ENCODE results near the gene COL8A2.

COL8A2 gene

GRCh38 chr1:36092166-36092797, 32.7 kb downstream of the COL8A2 start:
- Histone ChIP-seq H3K79me2 (ENCODE audit: insufficient read depth, low read length) (peaks cover 14% of the 10 kb centered on the region), H2AFZ (ENCODE audit: low read depth, low read length, severe bottlenecking) (no peak overlapping the region), H3K9me3 (ENCODE audit: insufficient read depth, low read length) (no peaks in the 10 kb centered on the region), H3K27me3 (ENCODE audit: low read length) (no peaks in the 10 kb centered on the region), H4K20me1 (ENCODE audit: low read depth, low read length) (no peaks in the 10 kb centered on the region), H3K9ac (ENCODE audit: low read length) (no peak overlapping the region), H3F3A (ENCODE audit: insufficient read depth) (no peaks in the 10 kb centered on the region), H3K9me2 (replicated peaks; ENCODE audit: insufficient read depth, low read length) (no peaks in the 10 kb centered on the region), H3K36me3 (ENCODE audit: low read length) (no peaks in the 10 kb centered on the region), H3K4me3 (ENCODE audit: insufficient read depth, low read length, poor library complexity, severe bottlenecking) (no peak overlapping the region), H3K4me2 (ENCODE audit: low read depth, low read length, poor library complexity, severe bottlenecking) (no peak overlapping the region), H3K27ac (ENCODE audit: low read depth, low read length) (no peak overlapping the region)
- TF ChIP-seq EZH2phosphoT487 (conservative IDR thresholded peaks at IDR 0.05; ENCODE audit: low read length): no peak
- TF ChIP-seq, protein P1, sequence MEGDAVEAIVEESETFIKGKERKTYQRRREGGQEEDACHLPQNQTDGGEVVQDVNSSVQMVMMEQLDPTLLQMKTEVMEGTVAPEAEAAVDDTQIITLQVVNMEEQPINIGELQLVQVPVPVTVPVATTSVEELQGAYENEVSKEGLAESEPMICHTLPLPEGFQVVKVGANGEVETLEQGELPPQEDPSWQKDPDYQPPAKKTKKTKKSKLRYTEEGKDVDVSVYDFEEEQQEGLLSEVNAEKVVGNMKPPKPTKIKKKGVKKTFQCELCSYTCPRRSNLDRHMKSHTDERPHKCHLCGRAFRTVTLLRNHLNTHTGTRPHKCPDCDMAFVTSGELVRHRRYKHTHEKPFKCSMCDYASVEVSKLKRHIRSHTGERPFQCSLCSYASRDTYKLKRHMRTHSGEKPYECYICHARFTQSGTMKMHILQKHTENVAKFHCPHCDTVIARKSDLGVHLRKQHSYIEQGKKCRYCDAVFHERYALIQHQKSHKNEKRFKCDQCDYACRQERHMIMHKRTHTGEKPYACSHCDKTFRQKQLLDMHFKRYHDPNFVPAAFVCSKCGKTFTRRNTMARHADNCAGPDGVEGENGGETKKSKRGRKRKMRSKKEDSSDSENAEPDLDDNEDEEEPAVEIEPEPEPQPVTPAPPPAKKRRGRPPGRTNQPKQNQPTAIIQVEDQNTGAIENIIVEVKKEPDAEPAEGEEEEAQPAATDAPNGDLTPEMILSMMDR (IDR thresholded peaks at IDR 0.05; ENCODE audit: insufficient read depth, low read length, poor library complexity, severe bottlenecking): no peak

GRCh38 chr1:36091698-36092097, 33.3 kb downstream of the COL8A2 start:
- Histone ChIP-seq H3K9me3 (ENCODE audit: insufficient read depth, low read length) (no peaks in the 10 kb centered on the region), H3K9me2 (replicated peaks; ENCODE audit: insufficient read depth, low read length) (no peaks in the 10 kb centered on the region), H4K20me1 (ENCODE audit: low read depth, low read length) (no peaks in the 10 kb centered on the region), H3K79me2 (ENCODE audit: insufficient read depth, low read length) (peaks cover 14% of the 10 kb centered on the region), H3K4me2 (ENCODE audit: low read depth, low read length, poor library complexity, severe bottlenecking) (no peak overlapping the region), H3F3A (ENCODE audit: insufficient read depth) (no peaks in the 10 kb centered on the region), H3K27ac (ENCODE audit: low read depth, low read length) (no peak overlapping the region), H2AFZ (ENCODE audit: low read depth, low read length, severe bottlenecking) (no peak overlapping the region), H3K9ac (ENCODE audit: low read length) (no peak overlapping the region), H3K4me3 (ENCODE audit: insufficient read depth, low read length, poor library complexity, severe bottlenecking) (no peak overlapping the region), H3K27me3 (ENCODE audit: low read length) (no peaks in the 10 kb centered on the region), H3K36me3 (ENCODE audit: low read length) (no peaks in the 10 kb centered on the region)
- TF ChIP-seq, protein P1 (IDR thresholded peaks at IDR 0.05; ENCODE audit: insufficient read depth, low read length, poor library complexity, severe bottlenecking): no peak
- no peak for TF ChIP-seq EZH2phosphoT487 (conservative IDR thresholded peaks at IDR 0.05; ENCODE audit: low read length)

- Histone ChIP-seq H3K36me3 (ENCODE audit: low read length) (no peaks in the 10 kb centered on the region), H4K20me1 (ENCODE audit: low read depth, low read length) (no peaks in the 10 kb centered on the region), H3K27ac (ENCODE audit: low read depth, low read length) (no peak overlapping the region), H3K9ac (ENCODE audit: low read length) (no peak overlapping the region), H3K4me3 (ENCODE audit: insufficient read depth, low read length, poor library complexity, severe bottlenecking) (no peak overlapping the region), H3K9me3 (ENCODE audit: insufficient read depth, low read length) (no peaks in the 10 kb centered on the region), H3K4me2 (ENCODE audit: low read depth, low read length, poor library complexity, severe bottlenecking) (no peak overlapping the region), H3K27me3 (ENCODE audit: low read length) (no peaks in the 10 kb centered on the region), H2AFZ (ENCODE audit: low read depth, low read length, severe bottlenecking) (no peak overlapping the region), H3K79me2 (ENCODE audit: insufficient read depth, low read length) (peaks cover 14% of the 10 kb centered on the region), H3K9me2 (replicated peaks; ENCODE audit: insufficient read depth, low read length) (no peaks in the 10 kb centered on the region), H3F3A (ENCODE audit: insufficient read depth) (no peaks in the 10 kb centered on the region)
- TF ChIP-seq, protein P1 (IDR thresholded peaks at IDR 0.05; ENCODE audit: insufficient read depth, low read length, poor library complexity, severe bottlenecking): no peak
- no peak for TF ChIP-seq EZH2phosphoT487 (conservative IDR thresholded peaks at IDR 0.05; ENCODE audit: low read length)
Observed at GRCh38 chr1:36091141-36091540, 33.9 kb downstream of the COL8A2 start.
